Psoas muscle (tissue), 8 donors: ENCODE results near the gene SCYL3. TPM values are rescaled to one million over a fixed set of nuclear protein-coding genes. Genes with fewer than 3 reads are reported as not detected.
"Not testable (repeated sequence)": the region's sequence is repeated elsewhere in the genome, so short reads cannot be mapped to it uniquely, and the experiment has no call there.

Source experiments
- ATAC-seq, 4 donors: fragments of 200-7000 bp; cut with Tn5 transposase; one replicate each; pipeline ENCODE4 v1.9.1; 2020; ENCODE audit warnings: moderate library complexity in 3 of 4, mild to moderate bottlenecking in 2 of 4
- DNase-seq, 2 donors: peaks; one replicate each; pipeline ENCODE4 v3.0.0-alpha.2; 2020
- H3K27ac ChIP-seq: fragments of 200-600 bp; one replicate; pipeline ENCODE4 v1.8.0; 2022
- H3K27me3 ChIP-seq, 3 donors: fragments of 200-600 bp in 1 of 3; one replicate each; pipeline versions ENCODE4 v1.6.1 to v1.8.0; 2013 to 2022; ENCODE audit warnings: low read length in 2 of 3, mild to moderate bottlenecking in 2 of 3, moderate library complexity in 1 of 3; ENCODE audit not compliant: insufficient read depth in 3 of 3
- H3K36me3 ChIP-seq, 2 donors: fragments of 200-600 bp in 1 of 2; one replicate each; pipeline versions ENCODE4 v1.6.1 to v1.8.0; 2013 to 2022; ENCODE audit warnings: low read depth in 1 of 2, mild to moderate bottlenecking in 1 of 2, moderate library complexity in 1 of 2; ENCODE audit not compliant: insufficient read depth in 1 of 2
- H3K4me1 ChIP-seq: fragments of 200-600 bp; one replicate; pipeline ENCODE4 v1.8.0; 2022
- H3K4me3 ChIP-seq: fragments of 200-600 bp; one replicate; pipeline ENCODE4 v1.8.0; 2022; ENCODE audit warnings: mild to moderate bottlenecking
- H3K9me3 ChIP-seq: fragments of 200-600 bp; one replicate; pipeline ENCODE4 v1.8.0; 2022
- CTCF ChIP-seq: fragments of 200-600 bp; IDR thresholded peaks from one replicate; pipeline ENCODE4 v1.8.0; 2022; ENCODE audit warnings: antibody characterized with exemption
- WGBS, 3 donors: extraction: QIAGEN DNeasy Blood & Tissue Kit; methylation state at CpG; one replicate each; pipeline versions ENCODE4 v1.1.6 to v1.1.7; 2013; 5-methylcytosine and 5-hydroxymethylcytosine counted together
- intact Hi-C, 2 donors: fragments of 100-400 bp; cut with DNase I; formaldehyde crosslinking; loops; one replicate each; pipeline versions ENCODE4 v1.11.0 to v1.14.2; 2022
- polyA plus RNA-seq, 3 donors: library from polyadenylated mRNA; stranded (reverse); fragments of 200-250 nt; gene quantifications; one replicate each; pipeline ENCODE4 v1.2.3, GENCODE V29; 2013
- total RNA-seq, 4 donors: library from RNA; stranded (reverse); fragmentation: NEBNext Ultra II Directional in 2 of 4; extraction: Animal tissue kit (Norgen Biotek cat#: 25700) in 2 of 4; gene quantifications; one replicate each; pipeline versions ENCODE4 v1.2.1 to v1.2.4, GENCODE V29; 2021 to 2023
- donor health status: healthy with polysubstance abuse.
- donor health status: DM: no; HTN: no; CAD: no; lungs with moderate emphysema.
- donor health status: Bipolar disorder and iron deficiency.
- donor health status: healthy.
- donor health status: DM: yes; HTN: yes; CAD: no.
- donor health status: DM: no; HTN: no; CAD: no.
- donor health status: DM: no; HTN: no; CAD: no.
- donor health status: DM: yes; HTN: yes; CAD: no.

SCYL3 gene
- total and polyA plus RNA-seq, 7 donors = 6.0 to 15.7 (median 7.5) TPM

GRCh38 chr1:169924829-169925228 is 31.1 kb upstream of the SCYL3 start:
- intact Hi-C loops = no loop called here
- no peak for ATAC-seq
- TF ChIP-seq CTCF = no peak

GRCh38 chr1:169924063-169924462 is 30.4 kb upstream of the SCYL3 start:
- intact Hi-C loops = no loop called here
- Histone ChIP-seq H3K4me1 (no peaks in the 10 kb centered on the region), H3K4me3 (no peak overlapping the region), H3K27me3 (no peaks in the 10 kb centered on the region), H3K27ac (no peak overlapping the region), H3K9me3 (no peaks in the 10 kb centered on the region), H3K36me3 (peaks cover 0 to 27% of the 10 kb centered on the region in 2 donors)
- DNase-seq (no peak), ATAC-seq (no peak)
- 96 to 100% (median 97%) methylated on average over 2 of the region's 2 CpGs for WGBS, 3 donors
- no peak for TF ChIP-seq CTCF

More at GRCh38 chr1:169924829-169925228, 31.1 kb upstream of the SCYL3 start:
- no peak overlapping the region for H3K4me3 ChIP-seq
- no peaks in the 10 kb centered on the region for H3K9me3 ChIP-seq
- DNase-seq = no peak
- peaks cover 0 to 19% of the 10 kb centered on the region in 2 donors for H3K36me3 ChIP-seq
- H3K27ac ChIP-seq = no peak overlapping the region
- H3K4me1 ChIP-seq = no peaks in the 10 kb centered on the region
- H3K27me3 ChIP-seq = no peaks in the 10 kb centered on the region
- WGBS, 3 donors = 62 to 75% (median 70%) methylated on average over 2 of the region's 2 CpGs

- H3K9me3 ChIP-seq = no peaks in the 10 kb centered on the region
- TF ChIP-seq CTCF = no peak
- no peak for DNase-seq
- H3K4me1 ChIP-seq = no peaks in the 10 kb centered on the region
- no peak overlapping the region for H3K27ac ChIP-seq
- no peaks in the 10 kb centered on the region for H3K27me3 ChIP-seq
- H3K4me3 ChIP-seq = no peak overlapping the region
- H3K36me3 ChIP-seq = peaks cover 0 to 34% of the 10 kb centered on the region in 2 donors
- intact Hi-C loops = no loop called here
- no peak for ATAC-seq
- 96 to 99% (median 98%) methylated on average over 4 of the region's 4 CpGs for WGBS, 3 donors
Observed at GRCh38 chr1:169921080-169921479, 27.4 kb upstream of the SCYL3 start.

GRCh38 chr1:169918927-169919326 is 25.2 kb upstream of the SCYL3 start:
- intact Hi-C loops = no loop called here
- Histone ChIP-seq H3K9me3 (no peaks in the 10 kb centered on the region), H3K27me3 (no peaks in the 10 kb centered on the region), H3K27ac (no peak overlapping the region), H3K36me3 (peaks cover 0 to 34% of the 10 kb centered on the region in 2 donors), H3K4me1 (no peaks in the 10 kb centered on the region), H3K4me3 (no peak overlapping the region)
- DNase-seq = no peak
- no peak for TF ChIP-seq CTCF
- 73 to 89% (median 79%) methylated on average over 1 of the region's 1 CpG for WGBS, 3 donors
- ATAC-seq = no peak

GRCh38 chr1:169918220-169918619 is 24.5 kb upstream of the SCYL3 start:
- H3K27me3 ChIP-seq, H3K27ac ChIP-seq, DNase-seq, H3K9me3 ChIP-seq, H3K4me1 ChIP-seq, intact Hi-C loops, H3K4me3 ChIP-seq, ATAC-seq: not testable (repeated sequence)
- 86 to 95% (median 86%) methylated on average over 9 of the region's 9 CpGs for WGBS, 3 donors
- H3K36me3 ChIP-seq = peaks cover 0 to 34% of the 10 kb centered on the region in 2 donors
